Trophoblast cell (in vitro differentiated cells and primary cell): Measurements from ENCODE around the gene TET1.
"Not testable (repeated sequence)": the region's sequence is repeated elsewhere in the genome, so short reads cannot be mapped to it uniquely, and the experiment has no call there.

ENCODE experiments used
- DNase-seq, 2 donors: peaks; one replicate each; pipeline ENCODE4 v3.0.0-alpha.2; 2016
- H2AFZ ChIP-seq: 2 replicates; pipeline ENCODE4 v1.6.1; 2013; ENCODE audit warnings: low read length, moderate library complexity, mild to moderate bottlenecking; ENCODE audit not compliant: insufficient read depth, poor library complexity
- H2AK5ac ChIP-seq: 2 replicates; pipeline ENCODE4 v1.6.1; 2013; ENCODE audit warnings: mild to moderate bottlenecking, low read length
- H2BK120ac ChIP-seq: 2 replicates; pipeline ENCODE4 v1.6.1; 2013; ENCODE audit warnings: low read length, mild to moderate bottlenecking, moderate library complexity; ENCODE audit not compliant: insufficient read depth, poor library complexity
- H2BK12ac ChIP-seq: 2 replicates; pipeline ENCODE4 v1.6.1; 2013; ENCODE audit warnings: mild to moderate bottlenecking, low read length, moderate library complexity
- H2BK5ac ChIP-seq: 2 replicates; pipeline ENCODE4 v1.6.1; 2013; ENCODE audit warnings: low read length, low read depth, moderate library complexity, mild to moderate bottlenecking; ENCODE audit not compliant: poor library complexity
- H3K14ac ChIP-seq: 2 replicates; pipeline ENCODE4 v1.6.1; 2013; ENCODE audit warnings: mild to moderate bottlenecking, low read length
- H3K18ac ChIP-seq: 2 replicates; pipeline ENCODE4 v1.6.1; 2013; ENCODE audit warnings: mild to moderate bottlenecking, low read length
- H3K23ac ChIP-seq: 2 replicates; pipeline ENCODE4 v1.6.1; 2013; ENCODE audit warnings: low read length
- H3K27ac ChIP-seq: 2 replicates; pipeline ENCODE4 v1.5.1; 2013; ENCODE audit warnings: low read depth, mild to moderate bottlenecking, inconsistent platforms, low read length, moderate library complexity
- H3K27me3 ChIP-seq: 2 replicates; pipeline ENCODE4 v1.6.1; 2013; ENCODE audit warnings: inconsistent platforms, mild to moderate bottlenecking, low read length, moderate library complexity; ENCODE audit not compliant: insufficient read depth
- H3K36me3 ChIP-seq, 2 experiments: 1 replicate in 1 of 2; 2 replicates in 1 of 2; pipeline ENCODE4 v1.6.1; 2013; ENCODE audit warnings: low read length in 2 of 2, mild to moderate bottlenecking in 2 of 2, moderate library complexity in 1 of 2; ENCODE audit not compliant: insufficient read depth in 2 of 2, control insufficient read depth in 1 of 2
- H3K4ac ChIP-seq: 2 replicates; pipeline ENCODE4 v1.6.1; 2013; ENCODE audit warnings: low read depth, mild to moderate bottlenecking, low read length, moderate library complexity
- H3K4me1 ChIP-seq, 2 experiments: 1 replicate in 1 of 2; 2 replicates in 1 of 2; pipeline ENCODE4 v1.6.1; 2013; ENCODE audit warnings: low read length in 2 of 2, mild to moderate bottlenecking in 2 of 2, moderate library complexity in 1 of 2; ENCODE audit not compliant: insufficient read depth in 2 of 2, control insufficient read depth in 1 of 2
- H3K4me2 ChIP-seq: 2 replicates; pipeline ENCODE4 v1.6.1; 2013; ENCODE audit warnings: inconsistent platforms, mild to moderate bottlenecking, low read length, moderate library complexity
- H3K4me3 ChIP-seq: 2 replicates; pipeline ENCODE4 v1.5.1; 2013; ENCODE audit warnings: mild to moderate bottlenecking, low read depth, low read length, inconsistent platforms
- H3K79me1 ChIP-seq: one replicate; pipeline ENCODE4 v1.6.1; 2013; ENCODE audit warnings: low read length
- H3K79me2 ChIP-seq: 2 replicates; pipeline ENCODE4 v1.6.1; 2013; ENCODE audit warnings: low read length, mild to moderate bottlenecking; ENCODE audit not compliant: control insufficient read depth, insufficient read depth, poor library complexity
- H3K9ac ChIP-seq: 2 replicates; pipeline ENCODE4 v1.6.1; 2013; ENCODE audit warnings: mild to moderate bottlenecking, low read length
- H3K9me3 ChIP-seq: 2 replicates; pipeline ENCODE4 v1.6.1; 2013; ENCODE audit warnings: low read depth, mild to moderate bottlenecking, control low read depth, inconsistent platforms, low read length; ENCODE audit not compliant: insufficient read depth
- H4K12ac ChIP-seq: 2 replicates; pipeline ENCODE4 v1.6.1; 2013; ENCODE audit warnings: low read depth, mild to moderate bottlenecking, low read length, moderate library complexity
- H4K8ac ChIP-seq: 2 replicates; pipeline ENCODE4 v1.6.1; 2013; ENCODE audit warnings: low read depth, mild to moderate bottlenecking, low read length, moderate library complexity
- H4K91ac ChIP-seq: one replicate; pipeline ENCODE4 v1.6.1; 2013; ENCODE audit warnings: low read depth, mild to moderate bottlenecking, low read length, moderate library complexity
- WGBS: extraction: QIAGEN DNeasy Blood & Tissue Kit; methylation state at CpG from one replicate; pipeline ENCODE4 v1.1.7; 2013; ENCODE audit warnings: missing lambda C conversion rate; ENCODE audit not compliant: insufficient read length, insufficient coverage; ENCODE audit errors: extremely low coverage; 5-methylcytosine and 5-hydroxymethylcytosine counted together

TET1 gene

DNA sequence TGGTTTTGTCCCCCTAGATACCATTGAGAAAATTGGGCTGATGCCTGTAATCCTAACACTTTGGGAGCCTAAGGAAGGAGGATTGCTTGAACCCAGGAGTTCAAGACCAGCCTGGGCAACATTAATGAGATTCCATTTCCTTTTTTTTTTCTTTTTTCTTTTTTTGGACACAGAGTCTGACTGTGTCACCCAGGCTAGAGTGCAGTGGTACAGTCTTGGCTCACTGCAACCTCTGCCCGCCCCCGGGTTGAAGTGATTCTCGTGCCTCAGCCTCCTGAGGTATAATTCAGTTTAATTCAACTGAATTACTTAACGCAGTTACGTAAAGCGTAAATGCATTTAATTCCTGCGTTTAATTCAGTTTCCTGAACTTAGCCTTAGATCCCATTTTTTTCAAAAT is 174.2 kb downstream of the TET1 start:
- Histone ChIP-seq H4K12ac (no peak overlapping the region), H3K27ac (no peak overlapping the region), H3K23ac (no peak overlapping the region), H3K4ac (no peak overlapping the region), H4K8ac (no peak overlapping the region), H3K27me3 (no peaks in the 10 kb centered on the region), H2AK5ac (no peak overlapping the region), H2BK12ac (no peak overlapping the region), H4K91ac (no peak overlapping the region), H3K4me3 (no peak overlapping the region), H3K4me2 (no peak overlapping the region), H3K79me1 (no peaks in the 10 kb centered on the region), H3K36me3 (peaks cover 49 to 59% of the 10 kb centered on the region in 2 experiments), H3K9ac (no peak overlapping the region), H3K14ac (no peak overlapping the region), H2AFZ (no peak overlapping the region), H2BK5ac (no peak overlapping the region), H3K18ac (no peak overlapping the region), H3K79me2 (peaks cover 3% of the 10 kb centered on the region), H2BK120ac (no peak overlapping the region), H3K9me3 (peaks cover 2% of the 10 kb centered on the region), H3K4me1 (no peaks in the 10 kb centered on the region)
- WGBS = no CpG with 5 or more reads among the region's 7 CpGs
- DNase-seq = no peak

DNA sequence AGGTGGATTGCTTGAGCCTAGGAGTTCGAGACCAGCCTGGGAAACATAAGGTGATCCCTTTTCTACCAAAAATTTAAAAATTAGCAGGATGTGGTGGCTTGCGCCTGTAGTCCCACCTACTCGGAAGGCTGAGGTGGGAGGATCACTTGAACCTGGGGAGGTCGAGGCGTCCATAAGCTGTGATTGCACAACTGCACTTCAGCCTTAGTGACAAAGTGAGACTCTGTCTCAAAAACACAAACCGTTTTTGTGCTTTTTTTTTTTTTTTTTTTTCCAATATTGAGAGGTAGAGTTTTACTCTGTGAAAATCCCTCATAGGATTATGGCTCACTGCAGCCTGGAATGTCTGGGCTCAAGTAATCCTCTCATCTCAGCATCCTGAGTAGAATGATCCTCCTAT is 175.0 kb downstream of the TET1 start:
- Histone ChIP-seq H2AFZ (no peak overlapping the region), H3K14ac (no peak overlapping the region), H4K91ac (no peak overlapping the region), H3K4me3 (no peak overlapping the region), H3K9me3 (peaks cover 2% of the 10 kb centered on the region), H4K12ac (no peak overlapping the region), H4K8ac (no peak overlapping the region), H3K27ac (no peak overlapping the region), H3K27me3 (no peaks in the 10 kb centered on the region), H3K79me1 (no peaks in the 10 kb centered on the region), H3K4ac (no peak overlapping the region), H3K4me1 (no peaks in the 10 kb centered on the region), H2BK5ac (no peak overlapping the region), H3K18ac (no peak overlapping the region), H2BK120ac (no peak overlapping the region), H2BK12ac (no peak overlapping the region), H3K23ac (no peak overlapping the region), H3K4me2 (no peak overlapping the region), H3K79me2 (peaks cover 3% of the 10 kb centered on the region), H3K36me3 (peaks cover 45 to 55% of the 10 kb centered on the region in 2 experiments), H3K9ac (no peak overlapping the region), H2AK5ac (no peak overlapping the region)
- no CpG with 5 or more reads among the region's 6 CpGs for WGBS
- DNase-seq = no peak

DNA sequence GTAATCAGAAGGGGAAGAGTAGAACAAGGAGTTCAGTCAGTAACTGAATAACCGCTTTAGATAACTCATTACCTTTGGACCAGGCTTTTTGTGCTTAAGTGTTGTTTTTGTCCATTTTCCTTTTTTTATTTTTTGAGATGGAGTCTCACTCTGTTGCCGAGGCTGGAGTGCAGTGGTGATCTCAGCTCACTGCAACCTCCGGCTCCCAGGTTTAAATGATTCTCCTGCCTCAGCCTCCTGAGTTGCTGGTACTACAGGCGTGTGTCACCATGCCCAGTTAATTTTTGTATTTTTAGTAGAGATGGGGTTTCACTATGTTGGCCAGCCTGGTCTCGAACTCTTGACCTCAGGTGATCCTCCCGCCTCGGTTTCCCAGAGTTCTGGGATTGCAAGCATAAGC is 175.6 kb downstream of the TET1 start:
- not testable (repeated sequence) for H2AK5ac ChIP-seq, H3K27ac ChIP-seq, H3K14ac ChIP-seq, H3K18ac ChIP-seq, H2BK120ac ChIP-seq, H3K4me2 ChIP-seq, H4K8ac ChIP-seq, H3K4me3 ChIP-seq, H4K12ac ChIP-seq, H3K9ac ChIP-seq, H3K27me3 ChIP-seq, H2BK12ac ChIP-seq, H2BK5ac ChIP-seq, DNase-seq, H3K79me1 ChIP-seq, H4K91ac ChIP-seq, H2AFZ ChIP-seq, H3K23ac ChIP-seq, H3K79me2 ChIP-seq, H3K4me1 ChIP-seq, H3K4ac ChIP-seq, H3K9me3 ChIP-seq
- H3K36me3 ChIP-seq = peaks cover 42 to 50% of the 10 kb centered on the region in 2 experiments
- WGBS = no CpG with 5 or more reads among the region's 7 CpGs

DNA sequence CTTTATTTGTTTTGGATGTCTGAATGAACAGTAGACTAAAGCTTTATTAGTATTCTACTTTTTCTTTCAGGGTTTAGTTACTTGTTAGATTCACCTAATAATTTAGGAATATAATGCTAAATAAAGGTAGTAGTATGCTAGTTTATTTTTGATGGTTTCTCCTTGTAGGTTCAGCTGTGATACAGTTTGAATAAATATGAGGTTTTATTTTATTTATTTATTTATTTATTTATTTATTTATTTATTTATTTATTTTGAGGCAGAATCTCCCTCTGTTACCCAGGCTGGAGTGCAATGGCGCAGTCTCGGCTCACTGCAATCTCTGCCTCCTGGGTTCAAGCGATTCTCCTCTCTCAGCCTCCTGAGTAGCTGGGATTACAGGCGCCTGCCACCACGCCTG is 180.5 kb downstream of the TET1 start:
- not testable (repeated sequence) for H3K9ac ChIP-seq, H4K8ac ChIP-seq, H3K14ac ChIP-seq, H3K4me1 ChIP-seq, H4K12ac ChIP-seq, H3K4ac ChIP-seq, H2BK5ac ChIP-seq, H2AK5ac ChIP-seq, H2BK12ac ChIP-seq, DNase-seq, H3K79me1 ChIP-seq, H4K91ac ChIP-seq, H3K9me3 ChIP-seq, H3K23ac ChIP-seq, H3K27me3 ChIP-seq, H3K18ac ChIP-seq, H3K4me2 ChIP-seq, H3K27ac ChIP-seq, H2AFZ ChIP-seq, H3K79me2 ChIP-seq, H3K4me3 ChIP-seq, H2BK120ac ChIP-seq
- H3K36me3 ChIP-seq = peaks cover 53 to 54% of the 10 kb centered on the region in 2 experiments
- WGBS = no CpG with 5 or more reads among the region's 5 CpGs
